K562 (cell line): ENCODE measurements around the gene RARS1. TPM values are rescaled to one million over a fixed set of nuclear protein-coding genes. Genes with fewer than 3 reads are reported as not detected.

Experiments used
- BRD9 ChIP-seq: fragments of 450-650 bp; IDR thresholded peaks from 2 replicates; pipeline ENCODE4 v1.6.1; 2018; ENCODE audit warnings: low read depth; ENCODE audit not compliant: partially characterized antibody
- HDAC2 ChIP-seq: fragments of 450-650 bp; IDR thresholded peaks from 2 replicates; pipeline ENCODE4 v1.6.1; 2016; ENCODE audit warnings: mild to moderate bottlenecking
- PPARD ChIP-seq: fragments of 250-450 bp; sonication (Bioruptor Pico); IDR thresholded peaks from 2 replicates; pipeline ENCODE4 v1.8.0; 2022; ENCODE audit warnings: inconsistent platforms, mild to moderate bottlenecking, moderate library complexity
- SMARCC2 ChIP-seq: fragments of 450-650 bp; IDR thresholded peaks from 2 replicates; pipeline ENCODE4 v1.6.1; 2017; ENCODE audit warnings: antibody characterized with exemption, moderate library complexity, mild to moderate bottlenecking, low read depth
- polyA plus RNA-seq, 8 experiments: library from polyadenylated mRNA; depleted of rRNA in 4 of 8; stranded (reverse) in 5 of 8; unstranded in 3 of 8; fragments of >200 nt; fragmentation: Nextera tagmentation in 2 of 8; fragmentation: Illumina TruSeq in 1 of 8; extraction: Ambion mirVana in 2 of 8; extraction: Trizol in 1 of 8; gene quantifications; 2 replicates each; pipeline versions ENCODE4 v1.2.1 to v1.2.3, GENCODE V29; 2011 to 2014; ENCODE audit warnings: inconsistent platforms in 1 of 8, missing spikeins in 1 of 8
- total RNA-seq, 7 experiments: library from RNA; depleted of rRNA in 6 of 7; stranded (reverse); fragments of >200 nt in 6 of 7; fragmentation: Illumina TruSeq in 2 of 7; extraction: Trizol in 2 of 7; gene quantifications; 2 replicates each; pipeline versions ENCODE4 v1.2.1 to v1.2.3, GENCODE V29; 2011 to 2021; ENCODE audit warnings: low replicate concordance in 1 of 7
- TF ChIP-seq, protein P1 (sequence below): fragments of 450-650 bp; IDR thresholded peaks from 2 replicates; pipeline ENCODE4 v1.6.1; 2016; ENCODE audit warnings: mild to moderate bottlenecking, moderate library complexity
- TF ChIP-seq, protein P2 (sequence below): sonication (generic); formaldehyde crosslinking; IDR thresholded peaks from 2 replicates; pipeline ENCODE4 v1.8.0; 2022; ENCODE audit warnings: mild to moderate bottlenecking, missing genetic modification reagents

RARS1 gene
- total and polyA plus RNA-seq, 9 of the 15 experiments (the other 6 are each of a cell fraction or from before 2014, with no cell fraction given) = 109 to 196 (median 139) TPM

DNA sequence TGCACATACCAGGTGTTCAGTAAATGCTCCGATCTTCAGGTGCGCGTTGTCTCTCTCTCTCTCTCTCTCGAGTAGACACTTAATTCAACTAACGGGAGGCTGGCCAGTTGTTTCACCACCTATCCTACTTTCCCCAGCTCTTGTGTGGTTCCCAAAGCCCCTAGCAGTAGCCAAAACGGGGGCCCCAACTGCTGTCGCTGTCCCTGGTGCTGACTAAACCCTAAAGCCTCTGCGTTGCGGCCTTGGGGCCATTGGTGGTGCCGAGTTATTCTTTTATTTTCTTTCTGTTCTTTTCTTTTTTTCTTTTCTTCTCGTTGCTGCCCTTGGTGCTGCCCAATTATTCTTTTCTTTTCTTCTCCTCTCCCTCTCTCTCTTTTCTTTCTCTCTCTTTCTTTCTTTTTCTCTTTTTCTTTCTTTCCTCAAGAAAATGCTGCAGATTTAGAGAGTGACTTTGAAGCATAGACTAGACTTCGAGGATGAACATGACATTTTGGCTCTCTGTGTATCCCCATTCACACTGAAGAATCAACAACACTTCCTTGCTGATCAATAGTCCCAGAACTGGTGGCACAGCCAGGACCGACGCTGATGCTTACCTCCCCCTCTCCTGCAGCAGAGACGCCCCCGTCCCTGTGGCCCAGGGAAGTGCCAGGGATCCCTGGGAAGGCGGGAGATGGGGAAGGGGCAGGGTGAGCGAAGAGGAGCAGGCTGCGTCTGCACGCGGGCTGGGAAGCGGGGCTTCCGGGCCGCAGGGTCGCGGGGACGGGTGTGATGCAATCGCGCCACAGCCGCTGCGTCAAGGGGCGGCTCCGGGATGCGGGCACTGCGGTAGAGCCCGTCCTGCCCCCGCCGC is 42.5 kb downstream of the RARS1 start, which contains the start of gene FBLL1 (continued):
- TF ChIP-seq, protein P1, sequence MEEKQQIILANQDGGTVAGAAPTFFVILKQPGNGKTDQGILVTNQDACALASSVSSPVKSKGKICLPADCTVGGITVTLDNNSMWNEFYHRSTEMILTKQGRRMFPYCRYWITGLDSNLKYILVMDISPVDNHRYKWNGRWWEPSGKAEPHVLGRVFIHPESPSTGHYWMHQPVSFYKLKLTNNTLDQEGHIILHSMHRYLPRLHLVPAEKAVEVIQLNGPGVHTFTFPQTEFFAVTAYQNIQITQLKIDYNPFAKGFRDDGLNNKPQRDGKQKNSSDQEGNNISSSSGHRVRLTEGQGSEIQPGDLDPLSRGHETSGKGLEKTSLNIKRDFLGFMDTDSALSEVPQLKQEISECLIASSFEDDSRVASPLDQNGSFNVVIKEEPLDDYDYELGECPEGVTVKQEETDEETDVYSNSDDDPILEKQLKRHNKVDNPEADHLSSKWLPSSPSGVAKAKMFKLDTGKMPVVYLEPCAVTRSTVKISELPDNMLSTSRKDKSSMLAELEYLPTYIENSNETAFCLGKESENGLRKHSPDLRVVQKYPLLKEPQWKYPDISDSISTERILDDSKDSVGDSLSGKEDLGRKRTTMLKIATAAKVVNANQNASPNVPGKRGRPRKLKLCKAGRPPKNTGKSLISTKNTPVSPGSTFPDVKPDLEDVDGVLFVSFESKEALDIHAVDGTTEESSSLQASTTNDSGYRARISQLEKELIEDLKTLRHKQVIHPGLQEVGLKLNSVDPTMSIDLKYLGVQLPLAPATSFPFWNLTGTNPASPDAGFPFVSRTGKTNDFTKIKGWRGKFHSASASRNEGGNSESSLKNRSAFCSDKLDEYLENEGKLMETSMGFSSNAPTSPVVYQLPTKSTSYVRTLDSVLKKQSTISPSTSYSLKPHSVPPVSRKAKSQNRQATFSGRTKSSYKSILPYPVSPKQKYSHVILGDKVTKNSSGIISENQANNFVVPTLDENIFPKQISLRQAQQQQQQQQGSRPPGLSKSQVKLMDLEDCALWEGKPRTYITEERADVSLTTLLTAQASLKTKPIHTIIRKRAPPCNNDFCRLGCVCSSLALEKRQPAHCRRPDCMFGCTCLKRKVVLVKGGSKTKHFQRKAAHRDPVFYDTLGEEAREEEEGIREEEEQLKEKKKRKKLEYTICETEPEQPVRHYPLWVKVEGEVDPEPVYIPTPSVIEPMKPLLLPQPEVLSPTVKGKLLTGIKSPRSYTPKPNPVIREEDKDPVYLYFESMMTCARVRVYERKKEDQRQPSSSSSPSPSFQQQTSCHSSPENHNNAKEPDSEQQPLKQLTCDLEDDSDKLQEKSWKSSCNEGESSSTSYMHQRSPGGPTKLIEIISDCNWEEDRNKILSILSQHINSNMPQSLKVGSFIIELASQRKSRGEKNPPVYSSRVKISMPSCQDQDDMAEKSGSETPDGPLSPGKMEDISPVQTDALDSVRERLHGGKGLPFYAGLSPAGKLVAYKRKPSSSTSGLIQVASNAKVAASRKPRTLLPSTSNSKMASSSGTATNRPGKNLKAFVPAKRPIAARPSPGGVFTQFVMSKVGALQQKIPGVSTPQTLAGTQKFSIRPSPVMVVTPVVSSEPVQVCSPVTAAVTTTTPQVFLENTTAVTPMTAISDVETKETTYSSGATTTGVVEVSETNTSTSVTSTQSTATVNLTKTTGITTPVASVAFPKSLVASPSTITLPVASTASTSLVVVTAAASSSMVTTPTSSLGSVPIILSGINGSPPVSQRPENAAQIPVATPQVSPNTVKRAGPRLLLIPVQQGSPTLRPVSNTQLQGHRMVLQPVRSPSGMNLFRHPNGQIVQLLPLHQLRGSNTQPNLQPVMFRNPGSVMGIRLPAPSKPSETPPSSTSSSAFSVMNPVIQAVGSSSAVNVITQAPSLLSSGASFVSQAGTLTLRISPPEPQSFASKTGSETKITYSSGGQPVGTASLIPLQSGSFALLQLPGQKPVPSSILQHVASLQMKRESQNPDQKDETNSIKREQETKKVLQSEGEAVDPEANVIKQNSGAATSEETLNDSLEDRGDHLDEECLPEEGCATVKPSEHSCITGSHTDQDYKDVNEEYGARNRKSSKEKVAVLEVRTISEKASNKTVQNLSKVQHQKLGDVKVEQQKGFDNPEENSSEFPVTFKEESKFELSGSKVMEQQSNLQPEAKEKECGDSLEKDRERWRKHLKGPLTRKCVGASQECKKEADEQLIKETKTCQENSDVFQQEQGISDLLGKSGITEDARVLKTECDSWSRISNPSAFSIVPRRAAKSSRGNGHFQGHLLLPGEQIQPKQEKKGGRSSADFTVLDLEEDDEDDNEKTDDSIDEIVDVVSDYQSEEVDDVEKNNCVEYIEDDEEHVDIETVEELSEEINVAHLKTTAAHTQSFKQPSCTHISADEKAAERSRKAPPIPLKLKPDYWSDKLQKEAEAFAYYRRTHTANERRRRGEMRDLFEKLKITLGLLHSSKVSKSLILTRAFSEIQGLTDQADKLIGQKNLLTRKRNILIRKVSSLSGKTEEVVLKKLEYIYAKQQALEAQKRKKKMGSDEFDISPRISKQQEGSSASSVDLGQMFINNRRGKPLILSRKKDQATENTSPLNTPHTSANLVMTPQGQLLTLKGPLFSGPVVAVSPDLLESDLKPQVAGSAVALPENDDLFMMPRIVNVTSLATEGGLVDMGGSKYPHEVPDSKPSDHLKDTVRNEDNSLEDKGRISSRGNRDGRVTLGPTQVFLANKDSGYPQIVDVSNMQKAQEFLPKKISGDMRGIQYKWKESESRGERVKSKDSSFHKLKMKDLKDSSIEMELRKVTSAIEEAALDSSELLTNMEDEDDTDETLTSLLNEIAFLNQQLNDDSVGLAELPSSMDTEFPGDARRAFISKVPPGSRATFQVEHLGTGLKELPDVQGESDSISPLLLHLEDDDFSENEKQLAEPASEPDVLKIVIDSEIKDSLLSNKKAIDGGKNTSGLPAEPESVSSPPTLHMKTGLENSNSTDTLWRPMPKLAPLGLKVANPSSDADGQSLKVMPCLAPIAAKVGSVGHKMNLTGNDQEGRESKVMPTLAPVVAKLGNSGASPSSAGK = no peak
- TF ChIP-seq PPARD (CRISPR knock-in tag) (no peak), HDAC2 (no peak), BRD9 (no peak), SMARCC2 (no peak)
- TF ChIP-seq, protein P2, sequence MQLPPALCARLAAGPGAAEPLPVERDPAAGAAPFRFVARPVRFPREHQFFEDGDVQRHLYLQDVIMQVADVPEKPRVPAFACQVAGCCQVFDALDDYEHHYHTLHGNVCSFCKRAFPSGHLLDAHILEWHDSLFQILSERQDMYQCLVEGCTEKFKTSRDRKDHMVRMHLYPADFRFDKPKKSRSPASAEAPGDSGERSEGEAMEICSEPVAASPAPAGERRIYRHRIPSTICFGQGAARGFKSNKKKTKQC (CRISPR knock-in tag) = peak; percentile 75; the same call in 1 of the 2 replicates
